Suprapubic skin (tissue), 4 donors: ENCODE results near the gene CD27.

Experiments
- CTCF ChIP-seq, 2 donors: fragments of 200-600 bp in 1 of 2; fragments of 450-650 bp in 1 of 2; sonication (generic) in 1 of 2; IDR thresholded peaks; one replicate each; pipeline ENCODE4 v1.5.1; 2016 to 2019; ENCODE audit warnings: antibody characterized with exemption in 2 of 2, mild to moderate bottlenecking in 1 of 2, moderate library complexity in 1 of 2
- EP300 ChIP-seq: sonication (generic); formaldehyde crosslinking; IDR thresholded peaks from one replicate; pipeline ENCODE4 v1.6.1; 2017; ENCODE audit warnings: antibody characterized with exemption
- POLR2A ChIP-seq, 2 donors: fragments of 450-650 bp; IDR thresholded peaks; one replicate each; pipeline ENCODE4 v1.6.1; 2017; ENCODE audit warnings: antibody characterized with exemption in 2 of 2, mild to moderate bottlenecking in 2 of 2, moderate library complexity in 2 of 2
- POLR2AphosphoS5 ChIP-seq, 3 donors: sonication (generic); formaldehyde crosslinking; IDR thresholded peaks; one replicate each; pipeline ENCODE4 v1.6.1; 2017; ENCODE audit warnings: antibody characterized with exemption in 3 of 3

- TF ChIP-seq POLR2AphosphoS5 (IDR thresholded peaks at IDR 0.05): no peak
- TF ChIP-seq POLR2A (IDR thresholded peaks at IDR 0.05): no peak
- no peak for TF ChIP-seq CTCF (IDR thresholded peaks at IDR 0.05)
- TF ChIP-seq EP300: no peak
Measured at GRCh38 chr12:6500466-6500865, 55.7 kb downstream of the CD27 start.
